Measurements from ENCODE around the gene C10orf143. TPM values are rescaled to one million over a fixed set of nuclear protein-coding genes. Genes with fewer than 3 reads are reported as not detected.

The C10orf143 gene
- polyA plus RNA-seq, 2 of the 4 experiments (the other 2 are of a cell fraction): 1.2 to 1.6 TPM

- Histone ChIP-seq H3K4me1 (no peaks in the 10 kb centered on the region), H3K4me3 (no peak overlapping the region), H3K27ac (no peak overlapping the region), H3K4me2 (no peak overlapping the region), H3K9me3 (0 out of 3 replicates have a peak, but pooled peaks cover 2% of the 10 kb centered on the region)
- no peak for ATAC-seq
- 20% methylated on average over 1 of the region's 1 CpG for WGBS (ENCODE audit: missing lambda C conversion rate)
- no peak for FAIRE-seq
- no peak for DNase-seq (ENCODE audit: low read depth in 1 of 2, low spot score in 1 of 2)
- CTCF ChIA-PET: no interaction called here
- POLR2A ChIA-PET: no interaction called here
- TF ChIP-seq HDAC2 (IDR thresholded peaks at IDR 0.05) (no peak), ESRRA (IDR thresholded peaks at IDR 0.05; ENCODE audit: borderline replicate concordance, low read length) (no peak), EHF (CRISPR knock-in tag; IDR thresholded peaks at IDR 0.05) (no peak), HOXB5 (CRISPR knock-in tag; IDR thresholded peaks at IDR 0.05) (no peak), ELK1 (IDR thresholded peaks at IDR 0.05; ENCODE audit: low read depth, low read length) (no peak), TP53 (CRISPR knock-in tag; IDR thresholded peaks at IDR 0.05) (no peak), GATA3 (IDR thresholded peaks at IDR 0.05; ENCODE audit: borderline replicate concordance) (no peak), BCL3 (IDR thresholded peaks at IDR 0.05) (no peak), RCOR1 (IDR thresholded peaks at IDR 0.05; ENCODE audit: low read depth, low read length) (no peak), ZSCAN20 (CRISPR knock-in tag; IDR thresholded peaks at IDR 0.05) (no peak), RNF2 (IDR thresholded peaks at IDR 0.05; ENCODE audit: borderline replicate concordance, low read depth) (no peak), HMGXB4 (CRISPR knock-in tag; IDR thresholded peaks at IDR 0.05; ENCODE audit: borderline replicate concordance) (no peak), ATOH8 (CRISPR knock-in tag; IDR thresholded peaks at IDR 0.05; ENCODE audit: low read depth) (no peak)
These were observed 36.0 kb downstream of the C10orf143 start for GRCh38 chr10:130074639-130075038.

GRCh38 chr10:130073912-130074311, 36.7 kb downstream of the C10orf143 start:
- H3K4me2 ChIP-seq: no peak overlapping the region
- ATAC-seq (no peak), DNase-seq (ENCODE audit: low read depth in 1 of 2, low spot score in 1 of 2) (no peak), FAIRE-seq (no peak)
- TF ChIP-seq NR3C1 (IDR thresholded peaks at IDR 0.05): no peak
- no peak for TF ChIP-seq HOXB13 (CRISPR knock-in tag; IDR thresholded peaks at IDR 0.05; ENCODE audit: low read depth)
- TF ChIP-seq SREBF2 (IDR thresholded peaks at IDR 0.05): no peak
- no peak overlapping the region for H3K27ac ChIP-seq
- CTCF ChIA-PET: no interaction called here
- no peak overlapping the region for H3K4me3 ChIP-seq
- H3K9me3 ChIP-seq: 0 out of 3 replicates have a peak, but pooled peaks cover 2% of the 10 kb centered on the region
- POLR2A ChIA-PET: no interaction called here
- no peaks in the 10 kb centered on the region for H3K4me1 ChIP-seq
- 53% methylated on average over 4 of the region's 8 CpGs for WGBS (ENCODE audit: missing lambda C conversion rate)

DNA sequence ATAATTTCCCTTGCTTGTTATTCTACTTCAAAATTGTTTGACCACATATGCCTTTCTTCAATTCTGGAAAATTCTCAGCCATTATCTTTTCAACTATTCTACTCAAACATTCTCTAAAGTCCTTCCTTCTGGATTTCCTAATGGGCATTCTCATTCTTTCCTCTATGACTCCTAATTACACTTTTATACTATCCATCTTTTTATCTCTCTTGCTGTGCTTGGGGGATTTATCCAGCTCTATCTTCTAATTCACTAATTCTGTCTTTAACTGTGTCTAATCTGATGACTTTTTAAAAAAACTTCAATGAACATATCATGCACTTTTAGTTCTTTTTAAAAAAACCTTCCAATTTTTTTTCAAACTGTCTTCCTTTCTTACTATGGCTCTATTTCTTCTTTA, 38.4 kb downstream of the C10orf143 start:
- no peak for FAIRE-seq
- Histone ChIP-seq H3K4me1 (no peaks in the 10 kb centered on the region), H3K4me3 (no peak overlapping the region), H3K27ac (no peak overlapping the region), H3K4me2 (no peak overlapping the region), H3K9me3 (0 out of 3 replicates have a peak, but pooled peaks cover 2% of the 10 kb centered on the region)
- no peak for ATAC-seq
- ChIA-PET POLR2A (no interaction called here), CTCF (no interaction called here)
- DNase-seq (ENCODE audit: low read depth in 1 of 2, low spot score in 1 of 2): no peak
- no peak for TF ChIP-seq EHF (CRISPR knock-in tag; IDR thresholded peaks at IDR 0.05)
- no peak for TF ChIP-seq E2F6 (IDR thresholded peaks at IDR 0.05; ENCODE audit: borderline replicate concordance, low read depth)
- no peak for TF ChIP-seq REST (IDR thresholded peaks at IDR 0.05)
- no peak for TF ChIP-seq FOSB (CRISPR knock-in tag; IDR thresholded peaks at IDR 0.05)
- no peak for TF ChIP-seq ZC3H11A (IDR thresholded peaks at IDR 0.05)
- TF ChIP-seq HOXA7 (CRISPR knock-in tag; IDR thresholded peaks at IDR 0.05): no peak
- TF ChIP-seq POLR2AphosphoS2 (conservative IDR thresholded peaks at IDR 0.05; ENCODE audit: low read length): no peak
- no peak for TF ChIP-seq JUN (IDR thresholded peaks at IDR 0.05)
- TF ChIP-seq RARB (CRISPR knock-in tag; IDR thresholded peaks at IDR 0.05): no peak
- TF ChIP-seq BHLHE40 (IDR thresholded peaks at IDR 0.05; ENCODE audit: low read depth, low read length): no peak
- no peak for TF ChIP-seq POLR2A (IDR thresholded peaks at IDR 0.05; ENCODE audit: low read length)
- no peak for TF ChIP-seq MAZ (IDR thresholded peaks at IDR 0.05; ENCODE audit: borderline replicate concordance, low read depth, low read length)
- no peak for TF ChIP-seq HDAC2 (IDR thresholded peaks at IDR 0.05)
- TF ChIP-seq NPAS2 (CRISPR knock-in tag; IDR thresholded peaks at IDR 0.05; ENCODE audit: borderline replicate concordance): no peak
